Smooth muscle cell (in vitro differentiated cells): ENCODE results near the gene PTAR1. TPM values are rescaled to one million over a fixed set of nuclear protein-coding genes. Genes with fewer than 3 reads are reported as not detected.
A peak's percentile ranks its signal among the peaks of the same experiment; 100 is the strongest.

Source experiments
- DNase-seq: peaks from one replicate; lab custom pipeline; 2025; ENCODE audit not compliant: unreplicated experiment; lab: John Stamatoyannopoulos, UW
- H2AFZ ChIP-seq: fragments of 200-600 bp; sonication (generic); 2 replicates; pipeline ENCODE4 v1.6.0; 2016; ENCODE audit warnings: antibody characterized with exemption, low read depth, mild to moderate bottlenecking
- H3F3A ChIP-seq: fragments of 200-600 bp; sonication (generic); 2 replicates; pipeline ENCODE4 v1.6.0; 2017; ENCODE audit warnings: antibody characterized with exemption, low read depth
- H3K27ac ChIP-seq: fragments of 200-600 bp; sonication (generic); 2 replicates; pipeline ENCODE4 v1.5.1; 2016; ENCODE audit warnings: low read depth, mild to moderate bottlenecking
- H3K27me3 ChIP-seq: fragments of 200-600 bp; sonication (generic); 2 replicates; pipeline ENCODE4 v1.6.1; 2016; ENCODE audit warnings: low read depth, mild to moderate bottlenecking
- H3K36me3 ChIP-seq: fragments of 200-600 bp; sonication (generic); 2 replicates; pipeline ENCODE4 v1.5.1; 2016; ENCODE audit warnings: low read depth
- H3K4me1 ChIP-seq: fragments of 200-600 bp; sonication (generic); 2 replicates; pipeline ENCODE4 v1.5.1; 2016; ENCODE audit warnings: low read depth
- H3K4me2 ChIP-seq: fragments of 200-600 bp; sonication (generic); 2 replicates; pipeline ENCODE4 v1.6.0; 2016; ENCODE audit warnings: mild to moderate bottlenecking
- H3K4me3 ChIP-seq: fragments of 200-600 bp; sonication (generic); 2 replicates; pipeline ENCODE4 v1.5.1; 2016; ENCODE audit warnings: mild to moderate bottlenecking
- H3K79me2 ChIP-seq: fragments of 200-600 bp; sonication (generic); 2 replicates; pipeline ENCODE4 v1.6.0; 2016; ENCODE audit warnings: low read depth, mild to moderate bottlenecking
- H3K9ac ChIP-seq: fragments of 200-600 bp; sonication (generic); 2 replicates; pipeline ENCODE4 v1.6.0; 2016; ENCODE audit warnings: low read depth
- H3K9me3 ChIP-seq: fragments of 200-600 bp; sonication (generic); replicated peaks from 2 replicates; pipeline ENCODE4 v1.5.1; 2016; ENCODE audit warnings: low read depth
- H4K20me1 ChIP-seq: fragments of 200-600 bp; sonication (generic); 2 replicates; pipeline ENCODE4 v1.6.0; 2016; ENCODE audit warnings: low read depth
- WGBS: methylation state at CpG from one replicate; pipeline ENCODE4 v1.1.7; 2016; ENCODE audit warnings: low lambda C conversion rate; 5-methylcytosine and 5-hydroxymethylcytosine counted together
- polyA plus RNA-seq: library from polyadenylated mRNA; unstranded; fragments of >200 nt; fragmentation: Nextera tagmentation; extraction: Ambion mirVana; gene quantifications from 2 replicates; pipeline ENCODE4 v1.2.1, GENCODE V29; 2016
- total RNA-seq: library from RNA; depleted of rRNA; stranded (reverse); fragments of >200 nt; gene quantifications from 2 replicates; pipeline ENCODE4 v1.2.3, GENCODE V29; 2014
- TF ChIP-seq, protein P1 (sequence below): fragments of 200-600 bp; sonication (generic); IDR thresholded peaks from 2 replicates; pipeline ENCODE4 v1.5.1; 2017; ENCODE audit warnings: borderline replicate concordance, mild to moderate bottlenecking, antibody characterized with exemption; ENCODE audit not compliant: insufficient read depth, poor library complexity, severe bottlenecking

The PTAR1 gene
- total and polyA plus RNA-seq, 2 experiments from 2014 or later, result 6.8 to 98.8 TPM

DNA sequence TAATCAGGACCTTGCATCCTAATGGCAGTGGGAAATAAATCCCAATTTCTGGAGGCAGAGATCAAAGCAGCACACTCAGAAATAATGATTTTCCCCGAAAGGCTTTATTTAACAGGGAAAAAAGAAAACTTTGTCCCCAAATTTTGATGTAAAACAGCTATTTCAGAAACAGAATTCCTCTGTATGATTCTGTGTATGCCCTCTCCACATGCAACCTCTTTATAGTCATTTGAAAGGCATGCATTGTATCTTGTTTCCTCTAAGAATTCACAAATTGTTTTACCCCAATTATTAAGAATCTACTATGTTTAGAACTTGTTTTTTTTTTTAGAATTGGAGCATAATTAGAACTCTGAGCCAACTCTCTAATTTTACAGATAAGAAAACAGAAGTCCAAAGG lies 2.7 kb upstream of the PTAR1 start:
- peaks cover 10% of the 10 kb centered on the region for H3K79me2 ChIP-seq
- no peak for DNase-seq
- TF ChIP-seq, protein P1, sequence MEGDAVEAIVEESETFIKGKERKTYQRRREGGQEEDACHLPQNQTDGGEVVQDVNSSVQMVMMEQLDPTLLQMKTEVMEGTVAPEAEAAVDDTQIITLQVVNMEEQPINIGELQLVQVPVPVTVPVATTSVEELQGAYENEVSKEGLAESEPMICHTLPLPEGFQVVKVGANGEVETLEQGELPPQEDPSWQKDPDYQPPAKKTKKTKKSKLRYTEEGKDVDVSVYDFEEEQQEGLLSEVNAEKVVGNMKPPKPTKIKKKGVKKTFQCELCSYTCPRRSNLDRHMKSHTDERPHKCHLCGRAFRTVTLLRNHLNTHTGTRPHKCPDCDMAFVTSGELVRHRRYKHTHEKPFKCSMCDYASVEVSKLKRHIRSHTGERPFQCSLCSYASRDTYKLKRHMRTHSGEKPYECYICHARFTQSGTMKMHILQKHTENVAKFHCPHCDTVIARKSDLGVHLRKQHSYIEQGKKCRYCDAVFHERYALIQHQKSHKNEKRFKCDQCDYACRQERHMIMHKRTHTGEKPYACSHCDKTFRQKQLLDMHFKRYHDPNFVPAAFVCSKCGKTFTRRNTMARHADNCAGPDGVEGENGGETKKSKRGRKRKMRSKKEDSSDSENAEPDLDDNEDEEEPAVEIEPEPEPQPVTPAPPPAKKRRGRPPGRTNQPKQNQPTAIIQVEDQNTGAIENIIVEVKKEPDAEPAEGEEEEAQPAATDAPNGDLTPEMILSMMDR, result no peak
- H4K20me1 ChIP-seq, result peaks cover 2% of the 10 kb centered on the region
- no peak overlapping the region for H3K27ac ChIP-seq
- H3F3A ChIP-seq, result no peaks in the 10 kb centered on the region
- no peak overlapping the region for H3K4me3 ChIP-seq
- no peaks in the 10 kb centered on the region for H3K9me3 ChIP-seq
- no peaks in the 10 kb centered on the region for H3K36me3 ChIP-seq
- H3K27me3 ChIP-seq, result no peaks in the 10 kb centered on the region
- WGBS, result 52% methylated on average over 1 of the region's 1 CpG
- no peak overlapping the region for H3K4me2 ChIP-seq
- peaks cover 30% of the 10 kb centered on the region for H3K4me1 ChIP-seq
- H3K9ac ChIP-seq, result no peak overlapping the region
- H2AFZ ChIP-seq, result peak overlapping the region; percentile 55

DNA sequence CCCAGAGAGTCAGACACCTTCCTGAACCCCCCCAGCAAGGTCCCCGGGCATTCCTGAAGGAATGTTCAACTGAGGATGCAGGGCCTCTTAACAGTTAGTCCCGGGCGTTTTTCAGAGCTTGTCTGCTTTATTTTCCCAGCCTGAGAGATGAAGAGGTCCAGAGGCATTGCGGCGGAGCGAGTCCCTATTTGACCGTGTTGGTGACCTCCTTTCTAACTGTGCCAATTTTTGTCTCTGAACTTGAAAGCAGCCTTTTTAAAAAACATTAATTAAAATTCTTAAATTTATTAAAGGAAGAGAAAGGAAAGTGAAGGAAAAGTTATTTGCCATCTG lies 433 bp upstream of the PTAR1 start:
- Histone ChIP-seq H2AFZ (peak overlapping the region; percentile 99), H3K9ac (peak overlapping the region; percentile 64), H3K36me3 (no peaks in the 10 kb centered on the region), H3K27ac (peak overlapping the region; percentile 88), H3K4me1 (peaks cover 40% of the 10 kb centered on the region), H4K20me1 (peaks cover 25% of the 10 kb centered on the region), H3K4me3 (peak overlapping the region; percentile 86), H3F3A (no peaks in the 10 kb centered on the region), H3K79me2 (peaks cover 33% of the 10 kb centered on the region), H3K4me2 (peak overlapping the region; percentile 95), H3K27me3 (no peaks in the 10 kb centered on the region), H3K9me3 (no peaks in the 10 kb centered on the region)
- TF ChIP-seq, protein P1, result no peak
- WGBS, result 4% methylated on average over 7 of the region's 7 CpGs
- no peak for DNase-seq

DNA sequence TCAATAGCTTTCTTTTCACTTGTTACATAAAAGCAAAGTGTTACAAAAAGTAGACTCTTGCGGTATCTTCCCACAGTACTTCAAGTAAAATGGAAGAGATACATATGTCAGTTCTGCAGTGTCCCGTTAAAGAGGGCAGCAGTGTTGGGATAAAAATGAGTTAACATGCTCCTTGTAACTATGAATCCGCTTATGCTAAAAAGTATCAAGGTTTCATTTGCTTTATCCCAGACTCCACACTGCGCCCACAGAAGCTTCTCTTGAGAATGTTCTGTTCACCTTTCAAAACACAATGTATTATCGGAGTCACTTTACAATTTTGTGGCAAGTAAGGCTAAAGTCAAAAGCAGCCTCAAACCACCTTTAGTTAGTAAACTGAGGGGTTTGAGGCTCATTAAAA lies 790 bp downstream of the PTAR1 start:
- Histone ChIP-seq H4K20me1 (peaks cover 37% of the 10 kb centered on the region), H3K4me2 (peak overlapping the region; percentile 97), H3K27ac (peak overlapping the region; percentile 72), H3K4me1 (peaks cover 35% of the 10 kb centered on the region), H2AFZ (peak overlapping the region; percentile 69), H3F3A (no peaks in the 10 kb centered on the region), H3K27me3 (no peaks in the 10 kb centered on the region), H3K36me3 (no peaks in the 10 kb centered on the region), H3K9ac (peak overlapping the region; percentile 88), H3K79me2 (peaks cover 44% of the 10 kb centered on the region), H3K4me3 (peak overlapping the region; percentile 86), H3K9me3 (no peaks in the 10 kb centered on the region)
- 2% methylated on average over 5 of the region's 5 CpGs for WGBS
- TF ChIP-seq, protein P1, result no peak
- DNase-seq, result no peak

DNA sequence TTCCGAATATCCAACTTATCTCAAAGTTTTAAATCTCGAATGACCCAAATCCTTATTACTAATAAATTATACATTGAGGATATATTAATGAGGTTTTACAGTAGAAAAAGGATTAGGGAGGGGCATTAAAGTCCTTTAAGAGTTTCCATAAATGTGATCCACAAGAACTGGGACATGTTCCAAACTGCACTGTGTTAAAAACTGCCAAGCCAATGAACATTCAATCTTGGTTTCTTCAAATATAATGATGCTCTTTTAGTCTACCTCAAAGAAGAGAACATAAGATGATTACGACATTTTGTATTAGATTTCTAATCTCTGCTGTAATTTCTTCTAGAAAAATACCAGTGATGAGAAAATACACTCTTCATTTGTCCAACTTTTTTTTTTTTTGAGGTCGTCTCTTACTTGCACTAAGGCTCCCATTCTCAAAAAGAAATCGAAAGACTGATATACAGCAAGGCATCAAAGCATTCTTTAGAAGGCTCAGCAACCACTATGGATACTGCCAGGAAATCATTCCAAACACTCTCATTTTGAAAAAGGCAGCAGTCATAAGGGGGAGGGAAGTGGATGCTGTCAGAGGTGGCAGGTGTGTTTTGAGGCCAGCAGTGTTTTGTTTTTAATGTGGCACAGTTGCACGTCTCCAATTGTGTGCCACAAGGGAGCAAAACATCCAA lies 1.7 kb downstream of the PTAR1 start:
- Histone ChIP-seq H3K9me3 (no peaks in the 10 kb centered on the region), H3K4me3 (peak overlapping the region; percentile 86), H3K36me3 (no peaks in the 10 kb centered on the region), H2AFZ (no peak overlapping the region), H3F3A (no peaks in the 10 kb centered on the region), H4K20me1 (peaks cover 46% of the 10 kb centered on the region), H3K79me2 (peaks cover 53% of the 10 kb centered on the region), H3K4me1 (peaks cover 33% of the 10 kb centered on the region), H3K4me2 (peak overlapping the region; percentile 97), H3K9ac (no peak overlapping the region), H3K27ac (peak overlapping the region; percentile 9), H3K27me3 (no peaks in the 10 kb centered on the region)
- 38% methylated on average over 6 of the region's 6 CpGs for WGBS
- TF ChIP-seq, protein P1, result no peak
- no peak for DNase-seq
